ENCODE results near the gene MYO1F.
"Not testable (repeated sequence)": the region's sequence is repeated elsewhere in the genome, so short reads cannot be mapped to it uniquely, and the experiment has no call there.

The MYO1F gene

DNA sequence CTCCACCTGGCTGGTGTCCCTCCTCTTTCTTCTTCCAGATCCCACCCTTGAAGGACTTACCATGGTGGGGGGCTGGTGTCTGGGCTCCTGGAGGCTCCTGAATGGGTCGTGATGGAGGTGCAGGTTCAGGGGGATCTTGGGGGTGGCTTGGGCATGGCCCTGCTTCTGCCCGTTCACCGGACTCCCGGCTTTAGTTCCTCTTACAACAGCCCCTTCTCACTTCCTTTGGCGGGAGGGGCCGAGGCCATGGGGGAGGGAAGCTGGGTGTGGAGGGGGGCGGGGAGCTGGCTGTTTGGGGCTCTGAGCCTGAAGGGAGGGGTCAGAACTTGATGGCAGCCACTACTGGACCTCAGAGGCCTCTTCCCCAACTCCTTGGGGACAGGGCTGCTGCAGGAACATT is at the start of gene MYO1F:
Gene MYO1F, minus strand, starts transcription at position 196 of the 400 bp plus-strand sequence. Its CDS starts 133 bp downstream, at position 63.
- DNase-seq (ENCODE audit: low spot score) = peak; percentile 64

DNA sequence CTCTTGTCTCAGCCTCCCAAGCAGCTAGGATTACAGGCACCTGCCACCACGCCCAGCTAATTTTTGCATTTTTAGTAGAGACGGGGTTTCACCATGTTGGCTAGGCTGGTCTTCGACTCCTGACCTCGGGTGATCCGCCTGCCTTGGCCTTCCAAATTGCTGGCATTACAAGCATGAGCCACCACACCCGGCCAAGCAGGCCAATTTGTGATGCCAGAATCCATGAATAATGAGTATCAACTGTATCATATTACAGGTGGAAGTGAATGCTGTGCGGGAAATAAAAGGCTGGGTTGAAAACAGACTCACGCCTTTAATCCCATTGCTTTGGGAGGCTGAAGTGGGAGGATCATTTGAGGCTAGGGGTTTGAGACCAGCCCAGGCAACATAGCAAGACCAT is 49.6 kb upstream of the MYO1F start:
- DNase-seq (ENCODE audit: low spot score) = no peak

DNA sequence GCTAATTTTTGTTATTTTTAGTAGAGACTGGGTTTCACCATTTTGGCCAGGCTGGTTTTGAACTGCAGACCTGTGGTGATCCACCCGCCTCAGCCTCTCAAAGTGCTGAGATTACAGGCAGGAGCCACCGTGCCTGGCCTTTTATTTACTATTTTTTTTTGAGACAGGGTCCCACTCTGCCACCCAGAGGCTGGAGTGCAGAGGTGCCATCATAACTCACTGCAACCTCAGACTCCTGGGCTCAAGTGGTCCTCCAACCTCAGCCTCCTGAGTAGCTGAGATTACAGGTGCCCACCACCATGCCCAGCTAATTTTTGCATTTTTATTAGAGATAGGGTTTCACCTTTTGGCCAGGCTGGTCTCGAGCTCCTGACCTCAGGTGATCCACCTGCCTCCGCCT is 45.6 kb upstream of the MYO1F start:
- DNase-seq (ENCODE audit: low spot score) = not testable (repeated sequence)

DNA sequence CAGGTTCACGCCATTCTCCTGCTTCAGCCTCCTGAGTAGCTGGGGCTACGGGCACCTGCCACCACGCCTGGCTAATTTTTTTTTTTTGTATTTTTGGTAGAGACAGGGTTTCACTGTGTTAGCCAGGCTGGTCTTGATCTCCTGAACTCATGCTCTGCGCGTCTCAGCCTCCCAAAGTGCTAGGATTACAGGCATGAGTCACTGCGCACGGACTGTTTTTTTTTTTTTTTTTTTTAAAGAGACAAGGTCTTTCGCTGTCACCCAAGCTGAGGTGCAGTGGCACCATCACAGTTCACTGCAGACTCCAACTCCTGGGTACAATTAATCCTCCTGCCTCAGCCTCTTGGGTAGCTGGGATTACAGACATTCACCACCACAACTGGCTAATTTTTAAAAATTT is 41.5 kb upstream of the MYO1F start:
- DNase-seq (ENCODE audit: low spot score) = no peak

DNA sequence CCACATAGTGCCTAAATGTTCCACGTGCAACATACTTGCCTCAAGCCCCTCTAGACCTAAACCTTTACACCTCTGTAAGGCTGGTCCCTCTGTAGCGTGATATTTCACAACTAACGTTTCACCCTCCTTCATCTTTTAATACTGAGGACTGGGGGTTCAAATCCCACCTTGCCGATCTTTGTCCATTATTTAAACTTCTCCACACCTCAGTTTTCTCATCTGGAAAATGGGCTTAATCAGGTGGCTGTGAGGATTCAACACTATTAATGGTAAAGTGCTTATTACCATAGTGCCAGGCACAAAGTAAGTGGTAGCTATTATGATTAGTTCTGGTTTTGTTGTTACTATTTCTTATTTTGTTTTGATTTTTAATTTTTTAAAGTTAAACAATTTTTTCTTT is 40.7 kb upstream of the MYO1F start:
- no peak for DNase-seq (ENCODE audit: low spot score)

DNA sequence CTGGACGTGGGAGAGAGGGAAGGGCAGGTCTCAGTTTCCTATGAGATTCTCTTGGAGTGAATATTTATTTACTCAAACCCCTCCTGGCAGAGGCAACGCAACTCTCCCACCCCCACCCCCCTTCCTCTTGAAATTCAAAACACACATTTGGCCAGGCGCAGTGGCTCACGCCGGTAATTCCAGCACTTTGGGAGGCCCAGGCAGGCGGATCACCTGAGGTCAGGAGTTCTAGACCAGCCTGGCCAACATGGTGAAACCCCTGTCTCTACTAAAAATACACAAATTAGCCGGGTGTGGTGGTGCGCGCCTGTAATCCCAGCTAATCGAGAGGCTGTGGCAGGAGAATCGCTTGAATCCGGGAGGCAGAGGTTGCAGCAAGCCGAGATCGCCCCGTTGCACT is 40.1 kb upstream of the MYO1F start:
- not testable (repeated sequence) for DNase-seq (ENCODE audit: low spot score)

DNA sequence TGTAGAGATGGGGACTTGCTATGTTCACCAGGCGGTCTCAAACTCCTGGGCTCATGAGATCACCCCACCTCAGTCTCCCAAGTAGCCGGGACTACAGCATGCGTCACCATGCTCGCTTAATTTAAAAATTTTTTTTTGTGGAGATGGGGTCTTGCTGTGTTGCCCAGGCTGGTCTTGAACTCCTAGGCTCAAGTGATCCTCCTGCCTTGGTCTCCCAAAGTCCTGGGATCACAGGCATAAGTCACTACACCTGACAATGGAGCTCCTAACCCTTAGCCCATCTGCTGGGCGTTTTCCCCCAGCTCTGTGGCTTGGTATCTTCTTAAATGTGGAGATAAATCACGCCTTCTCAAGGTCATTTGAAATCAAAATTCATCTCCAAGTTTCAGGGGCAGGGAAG is 39.6 kb upstream of the MYO1F start:
- DNase-seq (ENCODE audit: low spot score) = no peak

DNA sequence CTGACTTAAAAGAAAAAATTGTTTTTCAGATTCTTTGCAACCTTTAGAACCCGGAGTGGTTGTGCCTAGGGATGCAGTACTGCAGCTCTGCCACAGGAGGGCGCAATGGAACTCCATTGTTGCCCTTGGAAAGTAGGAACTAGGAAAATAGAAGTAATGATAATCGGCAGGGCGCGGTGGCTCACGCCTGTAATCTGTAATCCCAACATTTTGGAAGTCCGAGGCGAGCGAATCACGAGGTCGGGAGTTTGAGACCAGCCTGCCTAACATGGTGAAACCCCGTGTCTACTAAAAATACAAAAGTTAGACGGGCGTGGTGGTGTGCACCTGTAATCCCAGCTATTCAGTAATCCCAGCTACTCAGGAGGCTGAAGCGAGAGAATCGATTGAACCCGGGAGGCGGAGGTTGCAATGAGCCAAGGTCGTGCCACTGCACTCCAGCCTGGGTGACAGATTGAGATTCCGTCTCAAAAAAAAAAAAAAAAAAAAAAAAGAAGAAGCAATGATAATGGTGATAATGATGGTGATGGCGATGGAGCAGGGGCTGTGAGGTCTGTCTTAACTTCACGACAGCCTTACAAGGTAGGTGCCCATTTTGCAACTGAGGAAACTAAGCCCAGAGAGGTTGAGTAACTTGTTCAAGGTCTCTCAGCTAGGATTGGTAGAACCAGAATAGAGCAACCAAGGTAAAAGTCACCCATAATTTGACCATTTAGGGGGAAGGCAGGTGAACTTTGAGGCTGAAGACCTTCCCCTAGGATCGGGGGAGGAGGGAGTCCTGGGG is 38.8 kb upstream of the MYO1F start:
- peak; percentile 59 for DNase-seq (ENCODE audit: low spot score)

DNA sequence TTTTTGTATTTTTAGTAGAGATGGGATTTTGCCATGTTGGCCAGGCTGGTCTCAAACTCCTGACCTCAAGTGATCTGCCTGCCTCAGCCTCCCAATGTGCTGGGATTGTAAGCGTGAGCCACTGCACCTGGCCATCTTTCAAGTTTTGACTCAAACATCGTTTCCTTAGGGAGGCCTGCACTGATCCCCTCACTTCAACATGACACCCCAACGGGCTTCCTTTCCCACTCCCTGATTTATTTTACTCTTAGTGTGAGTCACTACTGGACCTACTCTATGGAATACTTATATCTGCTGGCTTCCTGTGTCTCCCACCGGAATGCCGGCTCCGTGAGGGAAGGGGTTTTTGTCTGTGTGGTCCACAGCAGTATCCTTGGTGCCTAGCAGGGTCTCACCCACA is 37.8 kb upstream of the MYO1F start:
- no peak for DNase-seq (ENCODE audit: low spot score)

DNA sequence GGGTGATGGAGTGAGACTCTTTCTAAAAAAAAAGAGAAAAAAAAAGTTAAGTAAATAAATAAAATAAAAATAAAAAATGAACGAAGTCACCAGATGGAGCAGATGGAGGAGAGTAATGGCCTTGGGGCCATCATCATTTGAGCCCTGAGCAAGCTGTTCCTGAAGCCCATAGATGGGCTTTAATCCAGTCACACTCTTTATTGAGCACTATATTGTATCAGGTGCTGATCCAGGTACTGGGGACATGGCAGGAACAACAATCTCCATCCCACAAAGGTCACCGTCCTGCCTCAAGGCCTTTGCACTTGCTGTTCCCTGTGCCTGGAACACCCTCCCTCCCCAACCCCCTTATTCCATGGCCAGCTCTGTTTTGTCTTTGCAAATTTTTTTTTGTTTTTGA is 37.2 kb upstream of the MYO1F start:
- no peak for DNase-seq (ENCODE audit: low spot score)

DNA sequence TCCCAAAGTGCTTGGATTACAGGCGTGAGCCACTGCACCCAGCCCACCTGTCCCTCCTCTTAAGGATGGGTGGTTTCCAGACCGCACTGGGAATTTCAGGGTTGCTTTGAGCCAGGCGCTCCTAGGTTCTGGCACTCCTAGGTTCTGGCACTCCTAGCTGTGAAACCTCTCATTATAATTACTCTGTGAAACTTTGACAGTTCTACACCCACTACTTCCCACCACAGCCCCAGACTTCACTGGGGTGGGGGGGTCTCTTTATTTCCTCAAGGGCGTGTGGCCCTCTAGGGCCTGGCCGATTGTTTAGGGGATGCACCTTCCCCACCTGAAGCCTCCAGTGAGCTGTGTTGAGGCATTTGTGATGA is 35.5 kb upstream of the MYO1F start:
- no peak for DNase-seq (ENCODE audit: low spot score)

DNA sequence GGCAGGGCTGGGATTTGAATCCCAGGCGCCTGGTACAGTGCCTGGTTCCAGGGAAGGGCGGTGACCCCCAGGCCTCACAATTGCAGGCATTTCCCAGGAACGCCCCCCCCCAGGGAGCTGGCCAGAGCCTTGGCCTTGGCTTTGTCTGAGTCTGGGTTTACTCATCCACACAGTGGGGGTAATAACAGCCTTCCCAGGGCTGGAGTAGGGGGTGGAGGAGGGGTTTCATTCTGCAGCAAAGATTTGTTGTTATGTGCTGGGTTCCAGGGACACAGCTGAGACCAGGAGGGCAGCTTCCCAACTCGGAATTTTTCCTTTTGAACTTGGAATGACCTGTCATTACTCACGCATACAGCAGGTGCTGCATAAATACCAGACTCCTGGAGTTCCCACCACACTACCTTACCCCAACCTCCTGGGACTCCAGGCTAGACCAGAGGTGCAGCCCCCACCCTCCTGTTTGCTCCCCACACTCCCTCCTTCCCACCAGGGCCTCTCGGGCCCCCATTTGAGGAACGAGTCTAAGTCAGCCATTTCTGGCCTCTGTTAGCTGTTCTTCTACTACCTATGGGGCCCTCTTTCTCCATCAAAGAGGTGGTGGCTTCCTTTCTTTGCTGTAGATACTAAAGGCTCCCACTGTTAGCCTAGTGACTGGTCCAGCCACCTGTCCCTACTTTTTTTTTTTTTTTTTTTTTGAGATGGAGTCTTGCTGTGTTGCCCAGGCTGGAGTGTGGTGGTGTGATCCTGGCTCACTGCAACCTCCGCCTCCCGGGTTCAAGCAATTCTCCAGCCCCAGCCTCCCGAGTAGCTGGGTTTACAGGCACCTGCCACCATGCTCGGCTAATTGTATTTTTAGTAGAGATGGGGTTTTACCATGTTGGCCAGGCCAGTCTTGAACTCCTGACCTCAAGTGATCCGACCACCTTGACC is 34.9 kb upstream of the MYO1F start:
- DNase-seq (ENCODE audit: low spot score) = no peak

DNA sequence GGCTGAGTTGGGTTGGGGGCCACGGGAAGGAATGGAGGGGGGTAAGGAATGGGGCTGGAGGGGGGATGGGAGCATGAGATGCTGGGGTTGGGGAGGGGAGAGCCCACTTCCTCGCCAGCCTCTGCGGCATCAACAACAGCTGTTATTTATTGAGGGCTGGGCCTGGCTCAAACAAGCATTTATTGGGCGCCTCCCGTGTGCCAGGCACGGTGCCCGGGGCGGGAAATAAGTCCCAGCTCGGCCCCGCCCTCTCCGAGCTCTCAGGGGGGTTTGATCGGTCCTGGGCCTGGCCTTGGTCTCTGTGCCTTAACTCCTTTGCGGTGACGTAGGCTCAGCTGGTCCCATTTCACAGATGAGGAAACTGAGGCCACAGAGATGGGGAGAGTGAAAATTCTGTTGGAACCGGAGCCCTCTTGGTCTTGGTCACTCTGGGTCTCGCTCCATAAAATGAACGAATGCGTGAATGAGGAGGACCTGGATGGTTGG is 34.2 kb upstream of the MYO1F start:
- no peak for DNase-seq (ENCODE audit: low spot score)

DNA sequence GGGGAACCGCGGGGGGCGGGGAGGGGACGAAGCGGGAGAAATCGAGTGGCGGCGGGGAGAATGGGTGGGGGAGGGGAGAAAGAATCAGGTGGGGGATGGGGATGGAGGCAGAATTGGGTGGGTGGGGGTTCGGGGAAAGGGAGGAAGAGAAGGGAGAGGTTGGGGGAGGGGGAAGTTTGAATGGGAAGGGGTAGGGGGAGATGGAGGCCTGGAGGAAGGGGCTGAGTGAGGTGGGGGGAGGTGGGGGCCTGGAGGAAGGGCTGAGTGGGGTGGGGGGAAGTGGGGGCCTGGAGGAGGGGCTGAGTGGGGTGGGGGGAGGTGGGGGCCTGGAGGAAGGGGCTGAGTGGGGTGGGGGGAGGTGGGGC is 33.7 kb upstream of the MYO1F start:
- DNase-seq (ENCODE audit: low spot score) = no peak

DNA sequence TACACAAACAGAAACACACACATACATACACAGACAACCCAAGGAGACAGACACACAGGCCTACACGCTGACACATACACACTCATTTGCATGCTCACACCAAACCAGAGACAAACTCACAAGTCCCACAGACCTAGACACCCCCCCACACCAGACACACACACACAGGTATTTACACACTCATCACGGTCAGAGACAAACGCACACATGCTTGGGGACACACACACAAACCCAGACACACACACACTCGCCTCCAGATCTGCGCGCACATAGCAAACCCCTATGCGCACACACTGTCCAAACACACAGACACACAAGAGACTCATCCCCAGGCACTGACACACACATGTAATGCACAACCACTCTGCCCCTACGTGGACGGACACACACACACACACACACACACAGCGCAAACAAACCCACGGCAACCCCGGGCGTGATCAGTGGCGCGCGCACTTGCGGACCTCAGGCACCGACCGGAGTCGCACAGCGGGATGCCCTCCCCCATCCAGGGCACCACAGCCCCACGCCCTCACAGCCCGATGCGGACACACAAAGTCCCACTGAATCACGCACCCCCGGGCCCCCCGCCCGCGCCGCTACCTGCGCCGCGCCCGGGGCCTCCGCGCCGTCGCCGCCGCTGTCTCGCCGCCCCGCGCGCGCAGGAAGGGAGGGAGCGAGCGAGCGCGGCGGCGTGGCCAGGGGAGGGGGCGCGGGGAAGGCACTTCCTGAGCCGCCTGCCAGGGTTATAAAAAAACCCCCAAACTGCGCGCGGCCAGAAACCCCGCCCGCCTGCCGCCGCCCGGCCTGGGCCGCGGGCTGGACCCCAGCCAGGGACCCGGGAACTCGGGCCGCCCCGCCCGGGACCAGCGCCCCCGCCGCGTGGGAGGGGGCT is 33.0 kb upstream of the MYO1F start, which contains the start of gene ADAMTS10:
Gene ADAMTS10, minus strand, starts transcription at position 675 of the 895 bp plus-strand sequence. CDS start 5,005 bp downstream, outside the sequence.
- DNase-seq (ENCODE audit: low spot score) = peak; percentile 22

DNA sequence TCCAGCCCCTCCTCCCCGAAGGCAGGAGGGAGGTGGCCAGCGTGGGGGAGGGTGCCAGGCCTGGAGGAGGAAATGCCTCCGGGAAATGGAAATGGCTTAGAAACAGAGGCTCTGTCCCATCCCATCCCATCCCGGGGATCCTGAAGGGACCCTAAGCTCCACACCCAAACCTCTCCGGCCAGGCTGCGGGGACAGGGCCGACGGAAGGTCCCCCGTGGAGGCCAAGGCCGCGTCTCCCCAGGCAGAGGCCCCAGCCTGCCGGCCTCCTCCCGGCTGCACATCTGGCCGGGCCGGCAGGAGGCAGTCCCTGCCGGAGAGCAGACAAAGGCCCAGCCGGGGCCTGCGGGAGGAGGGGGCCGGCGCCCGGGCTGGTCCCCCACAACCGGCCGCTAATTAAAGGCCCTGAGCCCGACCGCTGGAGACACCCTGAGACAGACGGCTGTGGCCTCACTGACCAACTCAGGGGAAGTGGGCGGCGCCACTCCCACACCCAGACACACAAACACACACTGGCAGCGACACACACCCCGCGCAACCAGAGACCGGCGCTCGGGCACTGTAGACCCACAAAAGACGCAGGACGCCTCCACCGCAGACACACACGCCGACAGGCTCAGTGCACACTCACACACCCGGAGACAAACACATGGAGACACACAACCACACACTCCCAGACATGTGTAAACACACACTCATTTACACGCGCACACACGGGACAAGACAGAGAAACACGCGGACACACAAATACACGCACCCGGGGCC is 32.2 kb upstream of the MYO1F start:
- DNase-seq (ENCODE audit: low spot score) = peak; percentile 46

DNA sequence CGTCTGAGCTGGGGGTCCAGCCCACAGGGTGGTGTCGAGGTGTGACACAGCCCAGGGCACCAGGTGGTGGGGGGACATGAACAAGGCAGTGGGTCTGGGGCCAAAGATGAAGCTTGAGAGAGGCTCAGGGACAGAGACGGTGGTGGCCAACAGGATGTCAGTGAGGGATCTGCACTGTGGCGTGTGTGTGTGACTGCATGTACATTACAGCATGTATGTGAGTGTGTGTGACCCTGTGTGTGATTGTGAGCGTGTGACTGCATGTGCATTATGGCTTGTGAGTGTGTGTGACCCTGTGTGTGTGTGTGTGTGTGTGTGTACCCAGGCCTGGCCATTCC is 31.7 kb upstream of the MYO1F start:
- no peak for DNase-seq (ENCODE audit: low spot score)

DNA sequence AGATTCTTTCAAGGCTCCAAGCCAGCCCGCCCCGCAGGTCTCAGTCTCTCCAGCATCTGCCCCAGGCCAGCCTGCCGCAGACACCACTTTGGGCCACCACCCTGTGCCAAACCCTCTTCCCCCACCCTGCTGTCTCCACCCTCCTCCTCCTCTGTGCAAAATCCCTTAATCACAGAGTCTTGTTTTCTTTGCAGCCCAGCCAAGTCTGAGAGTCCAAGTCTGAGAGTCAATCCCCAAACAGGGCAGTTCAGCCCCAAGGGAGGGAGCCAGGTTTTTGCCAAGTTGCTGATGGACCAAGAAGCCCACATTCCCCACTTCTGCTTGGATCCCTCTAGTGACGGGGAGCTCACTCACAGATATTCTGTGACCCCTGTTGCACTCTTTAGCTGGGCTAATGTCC is 30.1 kb upstream of the MYO1F start:
- DNase-seq (ENCODE audit: low spot score) = peak; percentile 20

DNA sequence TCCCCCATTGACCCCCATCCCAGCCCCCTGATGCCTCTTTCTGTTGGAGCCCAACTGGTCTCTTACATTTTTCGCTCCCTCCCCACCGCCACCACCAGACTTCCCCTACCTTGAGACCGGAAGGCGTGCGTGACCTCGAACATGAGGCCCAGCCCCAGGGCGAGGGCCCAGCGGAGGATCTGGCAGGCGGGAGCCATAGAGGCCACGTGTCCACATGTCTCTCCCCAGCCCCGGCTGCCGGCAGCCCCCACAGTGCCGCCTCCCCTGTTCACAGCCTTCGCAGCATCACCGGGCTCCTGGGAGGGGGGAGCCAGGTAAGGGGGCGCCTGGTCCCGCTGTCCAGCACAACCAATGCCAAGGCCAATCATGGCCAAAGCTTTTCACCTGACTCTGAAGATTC is 28.3 kb upstream of the MYO1F start:
- no peak for DNase-seq (ENCODE audit: low spot score)

DNA sequence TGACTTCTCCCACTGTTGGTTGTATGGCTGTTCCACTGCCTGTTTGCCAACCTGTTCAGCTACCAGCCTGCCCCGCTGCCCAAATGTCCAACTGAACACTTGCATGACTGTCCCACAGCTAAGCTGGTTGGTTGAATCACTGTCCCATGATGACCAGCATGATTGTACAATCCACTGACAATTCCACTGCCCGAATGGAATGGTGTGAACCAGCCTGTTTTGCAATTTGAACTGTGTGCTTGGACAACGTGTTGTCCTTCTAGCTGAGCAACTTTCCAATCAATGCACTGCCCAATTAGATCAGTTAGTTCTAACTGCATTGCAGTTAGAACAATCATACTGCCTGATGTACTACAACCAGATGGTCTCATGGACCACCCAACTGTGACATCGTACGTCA is 24.6 kb upstream of the MYO1F start:
- no peak for DNase-seq (ENCODE audit: low spot score)

DNA sequence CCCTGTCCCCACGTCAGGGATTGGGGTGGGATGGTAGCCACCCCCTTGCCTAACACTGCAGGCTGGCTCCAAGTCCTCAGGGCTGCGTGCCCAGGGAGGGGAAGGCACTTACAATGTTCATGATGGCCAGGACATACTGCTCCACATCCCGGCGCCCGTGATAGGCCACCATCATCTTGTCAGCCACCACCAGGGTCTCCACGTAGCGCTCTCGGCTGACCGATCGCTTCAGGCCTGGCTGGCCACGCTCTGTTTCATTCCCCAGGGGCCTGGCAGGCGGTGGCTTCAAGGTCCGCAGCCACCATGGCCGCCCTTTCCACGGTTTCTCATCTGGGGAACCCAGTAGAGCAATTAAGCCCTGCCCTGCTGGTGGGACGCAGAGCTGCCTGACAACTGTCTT is 23.6 kb upstream of the MYO1F start:
- DNase-seq (ENCODE audit: low spot score) = no peak
